Sigmoid colon (tissue), 7 donors: ENCODE data around the gene FLNB. TPM values are rescaled to one million over a fixed set of nuclear protein-coding genes. Genes with fewer than 3 reads are reported as not detected.

Experiments used
- DNase-seq: peaks from one replicate; pipeline ENCODE4 v3.0.0-alpha.2; 2019
- H3K27ac ChIP-seq, 4 donors: fragments of 200-600 bp; sonication (generic); one replicate each; pipeline ENCODE4 v1.5.1; 2016 to 2019; ENCODE audit warnings: mild to moderate bottlenecking in 1 of 4
- H3K27me3 ChIP-seq, 3 donors: fragments of 200-600 bp; sonication (generic); one replicate each; pipeline ENCODE4 v1.5.1; 2019; ENCODE audit warnings: mild to moderate bottlenecking in 1 of 3
- H3K36me3 ChIP-seq, 4 donors: fragments of 200-600 bp; sonication (generic); one replicate each; pipeline ENCODE4 v1.5.1; 2016 to 2019
- H3K4me1 ChIP-seq, 4 donors: fragments of 200-600 bp; sonication (generic); one replicate each; pipeline ENCODE4 v1.5.1; 2017 to 2019
- H3K4me3 ChIP-seq, 4 donors: fragments of 200-600 bp; sonication (generic); one replicate each; pipeline ENCODE4 v1.5.1; 2017 to 2019; ENCODE audit warnings: mild to moderate bottlenecking in 2 of 4, moderate library complexity in 1 of 4
- H3K9me3 ChIP-seq, 4 donors: fragments of 200-600 bp in 3 of 4; sonication (generic) in 3 of 4; one replicate each; pipeline versions ENCODE4 v1.5.1 to v1.6.1; 2013 to 2019
- EP300 ChIP-seq, 4 donors: sonication (generic); formaldehyde crosslinking; IDR thresholded peaks; one replicate each; pipeline ENCODE4 v1.6.1; 2017; ENCODE audit warnings: antibody characterized with exemption in 4 of 4
- POLR2A ChIP-seq, 2 donors: fragments of 450-650 bp; IDR thresholded peaks; one replicate each; pipeline ENCODE4 v1.6.1; 2016; ENCODE audit warnings: antibody characterized with exemption in 2 of 2, mild to moderate bottlenecking in 2 of 2, moderate library complexity in 2 of 2
- POLR2AphosphoS5 ChIP-seq, 4 donors: sonication (generic); formaldehyde crosslinking; IDR thresholded peaks; one replicate each; pipeline ENCODE4 v1.6.1; 2017; ENCODE audit warnings: antibody characterized with exemption in 4 of 4
- WGBS, 2 donors: extraction: QIAGEN DNeasy Blood & Tissue Kit; methylation state at CpG; one replicate each; pipeline ENCODE4 v1.1.7; 2013; 5-methylcytosine and 5-hydroxymethylcytosine counted together
- intact Hi-C: fragments of 100-400 bp; cut with DNase I; formaldehyde crosslinking; loops from one replicate; pipeline ENCODE4 v1.15.1; 2023
- polyA plus RNA-seq, 3 donors: library from polyadenylated mRNA; stranded (reverse); fragments of 200-250 nt; gene quantifications; one replicate each; pipeline ENCODE4 v1.2.3, GENCODE V29; 2013
- total RNA-seq, 4 donors: library from RNA; depleted of rRNA; stranded (reverse); fragments of >200 nt; gene quantifications; one replicate each; pipeline ENCODE4 v1.1.0, GENCODE V29; 2016
- TF ChIP-seq, protein P1 (sequence below), 4 experiments: fragments of 450-650 bp in 3 of 4; fragments of 200-600 bp in 1 of 4; IDR thresholded peaks; one replicate each; pipeline ENCODE4 v1.5.1; 2016 to 2019; ENCODE audit warnings: antibody characterized with exemption in 4 of 4, mild to moderate bottlenecking in 3 of 4, moderate library complexity in 2 of 4
- donor health status: healthy with polysubstance abuse.
- donor health status: Bipolar disorder and iron deficiency.
- donor health status: healthy.

The FLNB gene, protein sequence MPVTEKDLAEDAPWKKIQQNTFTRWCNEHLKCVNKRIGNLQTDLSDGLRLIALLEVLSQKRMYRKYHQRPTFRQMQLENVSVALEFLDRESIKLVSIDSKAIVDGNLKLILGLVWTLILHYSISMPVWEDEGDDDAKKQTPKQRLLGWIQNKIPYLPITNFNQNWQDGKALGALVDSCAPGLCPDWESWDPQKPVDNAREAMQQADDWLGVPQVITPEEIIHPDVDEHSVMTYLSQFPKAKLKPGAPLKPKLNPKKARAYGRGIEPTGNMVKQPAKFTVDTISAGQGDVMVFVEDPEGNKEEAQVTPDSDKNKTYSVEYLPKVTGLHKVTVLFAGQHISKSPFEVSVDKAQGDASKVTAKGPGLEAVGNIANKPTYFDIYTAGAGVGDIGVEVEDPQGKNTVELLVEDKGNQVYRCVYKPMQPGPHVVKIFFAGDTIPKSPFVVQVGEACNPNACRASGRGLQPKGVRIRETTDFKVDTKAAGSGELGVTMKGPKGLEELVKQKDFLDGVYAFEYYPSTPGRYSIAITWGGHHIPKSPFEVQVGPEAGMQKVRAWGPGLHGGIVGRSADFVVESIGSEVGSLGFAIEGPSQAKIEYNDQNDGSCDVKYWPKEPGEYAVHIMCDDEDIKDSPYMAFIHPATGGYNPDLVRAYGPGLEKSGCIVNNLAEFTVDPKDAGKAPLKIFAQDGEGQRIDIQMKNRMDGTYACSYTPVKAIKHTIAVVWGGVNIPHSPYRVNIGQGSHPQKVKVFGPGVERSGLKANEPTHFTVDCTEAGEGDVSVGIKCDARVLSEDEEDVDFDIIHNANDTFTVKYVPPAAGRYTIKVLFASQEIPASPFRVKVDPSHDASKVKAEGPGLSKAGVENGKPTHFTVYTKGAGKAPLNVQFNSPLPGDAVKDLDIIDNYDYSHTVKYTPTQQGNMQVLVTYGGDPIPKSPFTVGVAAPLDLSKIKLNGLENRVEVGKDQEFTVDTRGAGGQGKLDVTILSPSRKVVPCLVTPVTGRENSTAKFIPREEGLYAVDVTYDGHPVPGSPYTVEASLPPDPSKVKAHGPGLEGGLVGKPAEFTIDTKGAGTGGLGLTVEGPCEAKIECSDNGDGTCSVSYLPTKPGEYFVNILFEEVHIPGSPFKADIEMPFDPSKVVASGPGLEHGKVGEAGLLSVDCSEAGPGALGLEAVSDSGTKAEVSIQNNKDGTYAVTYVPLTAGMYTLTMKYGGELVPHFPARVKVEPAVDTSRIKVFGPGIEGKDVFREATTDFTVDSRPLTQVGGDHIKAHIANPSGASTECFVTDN (N-terminal part only)
- total RNA-seq (100 to 1,000 TPM in 1 of 4 donors, 10 to 100 TPM in 3; 51.7 to 121 (median 76.7) TPM), polyA plus RNA-seq (100 to 1,000 TPM; 109 to 277 (median 121) TPM)

DNA sequence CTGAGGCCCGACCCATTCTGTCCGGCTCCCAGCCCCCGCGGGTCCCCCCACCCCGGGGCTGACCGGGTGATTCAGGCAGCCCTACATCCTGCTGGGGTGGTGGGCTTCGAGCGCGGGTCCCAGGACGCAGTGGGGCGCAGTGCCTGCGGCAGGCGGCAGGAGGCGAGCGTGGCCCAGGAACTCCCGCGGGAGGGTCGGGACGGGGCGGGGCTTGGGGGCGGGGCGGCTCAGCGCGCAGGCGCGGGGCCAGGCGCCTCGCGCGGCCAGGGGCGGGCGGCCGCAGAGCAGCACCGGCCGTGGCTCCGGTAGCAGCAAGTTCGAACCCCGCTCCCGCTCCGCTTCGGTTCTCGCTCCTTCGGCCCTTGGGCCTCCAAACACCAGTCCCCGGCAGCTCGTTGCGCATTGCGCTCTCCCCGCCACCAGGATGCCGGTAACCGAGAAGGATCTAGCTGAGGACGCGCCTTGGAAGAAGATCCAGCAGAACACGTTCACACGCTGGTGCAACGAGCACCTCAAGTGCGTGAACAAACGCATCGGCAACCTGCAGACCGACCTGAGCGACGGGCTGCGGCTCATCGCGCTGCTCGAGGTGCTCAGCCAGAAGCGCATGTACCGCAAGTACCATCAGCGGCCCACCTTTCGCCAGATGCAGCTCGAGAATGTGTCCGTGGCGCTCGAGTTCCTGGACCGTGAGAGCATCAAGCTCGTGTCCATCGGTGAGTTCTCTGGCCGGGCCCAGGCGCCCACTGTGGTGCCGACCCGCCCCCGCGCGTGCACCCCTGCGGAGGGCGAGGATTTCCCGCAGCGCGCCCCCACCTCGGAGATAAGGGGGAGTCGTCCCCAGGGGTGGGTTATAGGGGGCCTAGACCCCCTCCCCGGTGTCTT, at the start of gene FLNB:
Gene FLNB (plus strand): TSS at position 282 of the 885 bp plus-strand sequence. CDS start 143 bp downstream, at position 425.
- Histone ChIP-seq H3K27me3 (no peaks in the 10 kb centered on the region), H3K4me3 (peak within 1 kb of the TSS; percentile 68 to 94 (median 84)), H3K9me3 (no peaks in the 10 kb centered on the region), H3K4me1 (peaks cover 0 to 42% (median 35%) of the 10 kb centered on the region in 4 donors), H3K36me3 (no peaks in the 10 kb centered on the region), H3K27ac (peak within 1 kb of the TSS; percentile 86 to 93 (median 88))
- TF ChIP-seq, protein P1, sequence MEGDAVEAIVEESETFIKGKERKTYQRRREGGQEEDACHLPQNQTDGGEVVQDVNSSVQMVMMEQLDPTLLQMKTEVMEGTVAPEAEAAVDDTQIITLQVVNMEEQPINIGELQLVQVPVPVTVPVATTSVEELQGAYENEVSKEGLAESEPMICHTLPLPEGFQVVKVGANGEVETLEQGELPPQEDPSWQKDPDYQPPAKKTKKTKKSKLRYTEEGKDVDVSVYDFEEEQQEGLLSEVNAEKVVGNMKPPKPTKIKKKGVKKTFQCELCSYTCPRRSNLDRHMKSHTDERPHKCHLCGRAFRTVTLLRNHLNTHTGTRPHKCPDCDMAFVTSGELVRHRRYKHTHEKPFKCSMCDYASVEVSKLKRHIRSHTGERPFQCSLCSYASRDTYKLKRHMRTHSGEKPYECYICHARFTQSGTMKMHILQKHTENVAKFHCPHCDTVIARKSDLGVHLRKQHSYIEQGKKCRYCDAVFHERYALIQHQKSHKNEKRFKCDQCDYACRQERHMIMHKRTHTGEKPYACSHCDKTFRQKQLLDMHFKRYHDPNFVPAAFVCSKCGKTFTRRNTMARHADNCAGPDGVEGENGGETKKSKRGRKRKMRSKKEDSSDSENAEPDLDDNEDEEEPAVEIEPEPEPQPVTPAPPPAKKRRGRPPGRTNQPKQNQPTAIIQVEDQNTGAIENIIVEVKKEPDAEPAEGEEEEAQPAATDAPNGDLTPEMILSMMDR (IDR thresholded peaks at IDR 0.05): peak; percentile 71 to 86 (median 78)
- TF ChIP-seq EP300 (IDR thresholded peaks at IDR 0.05): no peak
- TF ChIP-seq POLR2A (IDR thresholded peaks at IDR 0.05): peak; percentile 56 to 71
- TF ChIP-seq POLR2AphosphoS5 (IDR thresholded peaks at IDR 0.05): peak; percentile 83 to 94 (median 89)
- DNase-seq: peak; percentile 88
- intact Hi-C loops: loop anchor here (2.0 to 5.0 kb wide), 6 partner anchors 56 to 299 kb away; partner anchors contain the start of genes ABHD6, HTD2 and RPP14
- 1% methylated on average over 91 of the region's 91 CpGs for WGBS, 2 donors

DNA sequence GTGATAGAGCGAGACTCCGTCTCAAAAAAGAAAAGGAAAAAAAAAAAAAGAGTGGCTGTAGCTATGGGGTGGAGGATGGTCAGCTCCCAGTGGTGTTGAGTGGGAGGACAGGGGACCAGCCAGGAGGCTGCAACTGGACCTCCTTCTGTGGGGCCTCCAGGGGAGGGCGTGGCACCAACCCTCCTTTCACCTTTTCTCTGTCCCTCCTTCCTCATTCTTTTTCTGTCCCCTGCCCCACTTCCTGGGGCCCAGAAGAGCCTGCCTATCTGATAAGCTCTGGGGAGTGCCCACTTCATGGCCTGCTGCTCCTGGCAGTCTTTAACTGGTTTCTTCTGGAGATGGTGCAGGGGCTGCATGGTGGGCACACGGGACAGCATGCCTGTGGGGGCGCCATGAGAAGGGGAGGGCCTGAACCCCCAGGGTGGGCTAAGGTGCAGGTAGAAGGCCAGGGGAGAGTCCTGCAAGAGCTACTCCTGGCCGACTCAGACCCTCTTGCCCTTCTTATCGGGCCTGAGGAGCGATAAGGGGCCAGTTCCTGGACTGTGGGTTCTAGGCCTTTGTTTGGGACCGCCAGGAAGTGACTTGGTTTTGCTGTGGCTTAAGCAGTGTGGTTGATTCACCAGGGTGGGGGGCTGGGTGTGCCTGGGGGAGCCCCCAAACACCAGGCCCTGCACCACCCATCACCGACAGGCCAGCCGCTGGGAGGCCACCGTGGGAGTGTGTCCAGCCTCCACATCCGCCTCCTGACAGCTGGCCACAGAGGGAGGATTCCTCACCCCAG, 49.4 kb upstream of the FLNB start:
- peak overlapping the region; percentile 62 to 98 (median 77) for H3K27ac ChIP-seq
- 61 to 66% methylated on average over 13 of the region's 13 CpGs for WGBS, 2 donors
- intact Hi-C loops: no loop called here
- H3K4me1 ChIP-seq: peaks cover 0 to 32% (median 17%) of the 10 kb centered on the region in 4 donors
- no peaks in the 10 kb centered on the region for H3K9me3 ChIP-seq
- no peak for DNase-seq
- H3K4me3 ChIP-seq: peak overlapping the region in 1 of 4 donors; percentile 23
- H3K27me3 ChIP-seq: no peaks in the 10 kb centered on the region
- no peaks in the 10 kb centered on the region for H3K36me3 ChIP-seq
- TF ChIP-seq EP300 (IDR thresholded peaks at IDR 0.05) (no peak), POLR2A (IDR thresholded peaks at IDR 0.05) (no peak), POLR2AphosphoS5 (IDR thresholded peaks at IDR 0.05) (no peak)
- TF ChIP-seq, protein P1 (IDR thresholded peaks at IDR 0.05): no peak

DNA sequence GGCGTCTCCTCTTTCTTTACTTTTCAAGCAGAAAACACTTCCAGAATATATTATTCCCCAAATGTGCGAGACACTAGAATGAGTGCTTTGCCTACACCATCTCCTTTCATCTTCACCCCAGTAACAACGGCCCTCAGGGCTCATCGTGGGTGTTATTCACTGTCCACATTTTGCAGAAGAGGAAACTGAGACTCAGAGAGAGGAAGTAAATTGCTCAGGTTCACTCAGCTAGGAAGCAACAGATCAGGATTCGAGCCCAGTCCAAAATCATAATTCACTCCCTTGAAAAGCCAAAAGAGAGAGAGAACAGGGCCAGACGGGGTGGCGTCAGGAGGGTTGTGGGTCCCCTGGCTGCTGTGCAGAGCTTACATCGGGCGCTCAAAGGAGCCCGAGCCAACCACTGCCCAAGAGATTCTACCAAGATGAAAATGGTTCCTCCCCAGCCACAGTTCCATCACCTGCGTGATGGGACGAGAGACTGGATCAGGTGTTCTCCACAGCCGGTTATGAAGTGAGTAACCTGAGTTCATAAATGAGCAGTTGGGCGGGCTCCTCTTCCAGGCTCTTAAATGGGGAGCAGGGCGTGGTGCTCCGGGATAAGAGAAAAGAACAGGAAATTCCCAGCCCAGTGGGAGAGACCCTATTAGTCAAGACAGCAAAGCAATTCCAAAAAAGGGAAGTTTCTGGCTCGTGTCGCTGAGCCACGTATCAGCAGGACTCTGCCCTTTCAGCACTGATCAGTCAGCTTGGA, 48.6 kb upstream of the FLNB start:
- Histone ChIP-seq H3K27ac (peak overlapping the region; percentile 62 to 98 (median 77)), H3K36me3 (no peaks in the 10 kb centered on the region), H3K27me3 (no peaks in the 10 kb centered on the region), H3K4me1 (peaks cover 0 to 32% (median 17%) of the 10 kb centered on the region in 4 donors), H3K9me3 (no peaks in the 10 kb centered on the region), H3K4me3 (peak overlapping the region in 1 of 4 donors; percentile 23)
- intact Hi-C loops: no loop called here
- TF ChIP-seq, protein P1 (IDR thresholded peaks at IDR 0.05): no peak
- peak in 1 of 4 donors; percentile 41 for TF ChIP-seq POLR2AphosphoS5 (IDR thresholded peaks at IDR 0.05)
- WGBS, 2 donors: 44 to 53% methylated on average over 19 of the region's 19 CpGs
- DNase-seq: no peak
